ENCODE data around the gene TANGO6. TPM values are rescaled to one million over a fixed set of nuclear protein-coding genes. Genes with fewer than 3 reads are reported as not detected.
"Not testable (repeated sequence)": the region's sequence is repeated elsewhere in the genome, so short reads cannot be mapped to it uniquely, and the experiment has no call there.

Gene TANGO6
- total RNA-seq, 1 experiment from 2014 or later = 18.0 TPM

DNA sequence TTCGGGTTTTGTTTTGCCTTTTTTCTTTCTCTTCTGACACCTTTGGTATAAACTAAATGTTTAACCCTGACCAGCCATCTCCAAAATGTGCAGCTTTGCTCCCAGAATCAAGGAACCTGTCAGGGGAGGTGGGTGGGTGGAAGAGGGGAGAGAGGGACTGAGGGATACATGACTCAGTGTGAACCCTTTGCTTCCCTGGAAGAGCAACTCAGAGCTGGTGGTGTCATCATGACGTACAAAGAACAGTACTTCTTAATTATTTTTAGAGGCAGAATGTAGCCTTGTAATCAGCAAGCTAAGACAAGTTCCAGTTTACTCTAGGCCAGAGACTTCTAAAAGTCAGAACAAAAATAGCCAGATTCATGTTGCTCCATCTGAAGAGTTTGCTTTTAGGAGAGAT is 142.5 kb downstream of the TANGO6 start:
- BruUV-seq (replicated peaks) = no TSS peak
- no peaks in the 10 kb centered on the region for H3K4me1 ChIP-seq (ENCODE audit: insufficient read depth, low read length, poor library complexity, severe bottlenecking)
- TF ChIP-seq, protein P1, sequence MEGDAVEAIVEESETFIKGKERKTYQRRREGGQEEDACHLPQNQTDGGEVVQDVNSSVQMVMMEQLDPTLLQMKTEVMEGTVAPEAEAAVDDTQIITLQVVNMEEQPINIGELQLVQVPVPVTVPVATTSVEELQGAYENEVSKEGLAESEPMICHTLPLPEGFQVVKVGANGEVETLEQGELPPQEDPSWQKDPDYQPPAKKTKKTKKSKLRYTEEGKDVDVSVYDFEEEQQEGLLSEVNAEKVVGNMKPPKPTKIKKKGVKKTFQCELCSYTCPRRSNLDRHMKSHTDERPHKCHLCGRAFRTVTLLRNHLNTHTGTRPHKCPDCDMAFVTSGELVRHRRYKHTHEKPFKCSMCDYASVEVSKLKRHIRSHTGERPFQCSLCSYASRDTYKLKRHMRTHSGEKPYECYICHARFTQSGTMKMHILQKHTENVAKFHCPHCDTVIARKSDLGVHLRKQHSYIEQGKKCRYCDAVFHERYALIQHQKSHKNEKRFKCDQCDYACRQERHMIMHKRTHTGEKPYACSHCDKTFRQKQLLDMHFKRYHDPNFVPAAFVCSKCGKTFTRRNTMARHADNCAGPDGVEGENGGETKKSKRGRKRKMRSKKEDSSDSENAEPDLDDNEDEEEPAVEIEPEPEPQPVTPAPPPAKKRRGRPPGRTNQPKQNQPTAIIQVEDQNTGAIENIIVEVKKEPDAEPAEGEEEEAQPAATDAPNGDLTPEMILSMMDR (conservative IDR thresholded peaks at IDR 0.05; ENCODE audit: low read depth, low read length) = no peak
- TF ChIP-seq EZH2 (IDR thresholded peaks at IDR 0.05; ENCODE audit: borderline replicate concordance, low read depth, low read length, poor library complexity, severe bottlenecking) = no peak
- no peak overlapping the region for H3K27ac ChIP-seq (ENCODE audit: low read depth, low read length, poor library complexity, severe bottlenecking)
- no peak overlapping the region for H3K4me3 ChIP-seq (ENCODE audit: low read depth, low read length, poor library complexity, severe bottlenecking)
- intact Hi-C loops (cut with micrococcal nuclease; ENCODE audit: unreplicated experiment) = no loop called here
- POLR2A ChIA-PET (ENCODE audit: low non-redundant PET) = no interaction called here
- no peaks in the 10 kb centered on the region for H3K9me3 ChIP-seq (ENCODE audit: low read depth, low read length, poor library complexity, severe bottlenecking)
- no peaks in the 10 kb centered on the region for H3K27me3 ChIP-seq (replicated peaks; ENCODE audit: insufficient read depth, low read depth, low read length, poor library complexity)
- CTCF ChIA-PET = no interaction called here
- no peaks in the 10 kb centered on the region for H3K36me3 ChIP-seq (ENCODE audit: insufficient read depth, low read length, poor library complexity, severe bottlenecking)
- no peak for DNase-seq (ENCODE audit: low spot score)

DNA sequence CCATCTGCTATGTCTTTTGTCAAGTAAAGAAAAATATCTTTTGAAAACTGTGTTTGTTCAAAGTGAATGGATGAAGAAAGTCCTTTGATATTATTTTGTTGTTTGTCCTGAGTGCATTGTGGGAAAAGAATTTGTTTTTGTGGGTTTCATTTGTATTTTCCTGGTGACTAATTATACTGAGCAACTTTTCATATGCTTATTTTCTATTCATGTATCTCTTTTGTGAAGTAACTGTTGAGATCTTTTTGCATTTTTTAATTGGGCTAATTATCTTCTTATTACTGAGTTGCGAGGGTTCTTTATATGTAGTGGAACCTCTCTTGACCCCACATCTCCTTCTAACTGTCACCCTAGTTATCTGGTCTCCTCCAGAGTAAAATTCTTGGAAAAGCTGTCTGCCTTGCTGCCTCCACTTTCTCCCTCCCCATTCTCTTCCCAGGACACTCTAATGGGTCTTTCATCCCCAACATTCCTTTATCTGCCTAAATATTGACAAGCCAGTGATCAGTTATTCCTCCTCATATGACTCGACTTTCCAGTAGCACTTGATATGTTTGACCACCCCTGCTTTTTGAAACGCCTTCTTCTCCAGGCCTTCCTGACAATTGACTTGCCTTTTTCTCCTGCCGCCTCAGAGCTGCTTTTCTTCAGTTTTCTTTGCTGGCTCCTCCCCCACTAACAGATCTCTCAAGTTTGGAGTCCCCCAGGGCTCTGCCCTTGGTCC is 144.6 kb downstream of the TANGO6 start:
- Histone ChIP-seq H3K27me3 (replicated peaks; ENCODE audit: insufficient read depth, low read depth, low read length, poor library complexity) (no peaks in the 10 kb centered on the region), H3K36me3 (ENCODE audit: insufficient read depth, low read length, poor library complexity, severe bottlenecking) (no peaks in the 10 kb centered on the region), H3K4me3 (ENCODE audit: low read depth, low read length, poor library complexity, severe bottlenecking) (no peak overlapping the region), H3K9me3 (ENCODE audit: low read depth, low read length, poor library complexity, severe bottlenecking) (no peaks in the 10 kb centered on the region), H3K4me1 (ENCODE audit: insufficient read depth, low read length, poor library complexity, severe bottlenecking) (no peaks in the 10 kb centered on the region), H3K27ac (ENCODE audit: low read depth, low read length, poor library complexity, severe bottlenecking) (no peak overlapping the region)
- DNase-seq (ENCODE audit: low spot score) = no peak
- TF ChIP-seq EZH2 (IDR thresholded peaks at IDR 0.05; ENCODE audit: borderline replicate concordance, low read depth, low read length, poor library complexity, severe bottlenecking) = no peak
- TF ChIP-seq, protein P1 (conservative IDR thresholded peaks at IDR 0.05; ENCODE audit: low read depth, low read length) = no peak
- CTCF ChIA-PET = no interaction called here
- intact Hi-C loops (cut with micrococcal nuclease; ENCODE audit: unreplicated experiment) = no loop called here
- POLR2A ChIA-PET (ENCODE audit: low non-redundant PET) = no interaction called here
- BruUV-seq (replicated peaks) = no TSS peak

DNA sequence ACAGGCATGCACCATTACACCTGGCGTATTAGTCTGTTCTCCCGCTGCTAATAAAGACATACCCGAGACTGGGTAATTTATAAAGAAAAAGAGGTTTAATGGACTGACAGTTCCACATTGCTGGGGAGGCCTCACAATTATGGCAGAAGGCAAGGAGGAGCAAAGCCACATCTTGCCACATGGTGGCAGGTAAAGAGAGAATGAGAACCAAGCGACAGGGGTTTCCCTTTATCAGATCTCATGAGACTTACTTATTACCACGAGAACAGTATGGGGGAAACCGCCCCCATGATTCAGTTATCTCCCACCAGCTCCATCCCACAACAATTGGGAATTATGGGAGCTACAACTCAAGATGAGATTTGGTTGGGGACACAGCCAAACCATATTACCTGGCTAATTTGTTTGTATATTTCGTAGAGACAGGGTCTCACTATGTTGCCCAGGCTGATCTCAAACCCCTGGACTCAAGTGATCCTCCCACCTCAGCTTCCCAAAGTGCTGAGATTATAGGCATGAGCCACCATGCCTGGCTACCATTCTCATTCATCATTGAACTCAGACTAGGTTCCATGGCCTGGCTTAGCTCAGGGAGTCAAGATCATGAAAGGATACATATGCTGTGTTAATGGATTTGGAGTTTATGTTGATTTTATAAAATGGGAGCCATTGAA is 147.0 kb downstream of the TANGO6 start:
- DNase-seq (ENCODE audit: low spot score); H3K27ac ChIP-seq (ENCODE audit: low read depth, low read length, poor library complexity, severe bottlenecking); POLR2A ChIA-PET (ENCODE audit: low non-redundant PET); intact Hi-C loops (cut with micrococcal nuclease; ENCODE audit: unreplicated experiment); H3K9me3 ChIP-seq (ENCODE audit: low read depth, low read length, poor library complexity, severe bottlenecking); H3K27me3 ChIP-seq (replicated peaks; ENCODE audit: insufficient read depth, low read depth, low read length, poor library complexity); H3K4me3 ChIP-seq (ENCODE audit: low read depth, low read length, poor library complexity, severe bottlenecking); BruUV-seq (replicated peaks); H3K36me3 ChIP-seq (ENCODE audit: insufficient read depth, low read length, poor library complexity, severe bottlenecking); CTCF ChIA-PET: not testable (repeated sequence)
- TF ChIP-seq, protein P1 (conservative IDR thresholded peaks at IDR 0.05; ENCODE audit: low read depth, low read length) = 0 out of 2 replicates have a peak, but pooled peaks have one; percentile 25
- peaks cover 17% of the 10 kb centered on the region for H3K4me1 ChIP-seq (ENCODE audit: insufficient read depth, low read length, poor library complexity, severe bottlenecking)
